Stimulated activated CD8-positive, alpha-beta memory T cell treated with anti-CD3 and anti-CD28 coated beads, Interleukin-4, amount 100 ng/mL, for 4 hours (primary cell): ENCODE data around the gene CMSS1.

Experiments used
- DNase-seq, 2 donors: peaks; one replicate each; pipeline ENCODE4 v3.0.0-alpha.2; 2020; ENCODE audit warnings: low read depth in 2 of 2, low spot score in 1 of 2

CMSS1 gene

GRCh38 chr3:100169201-100169920, 351.7 kb downstream of the CMSS1 start:
- no peak for DNase-seq

- DNase-seq, result no peak
Observed at GRCh38 chr3:100170486-100170885, 352.8 kb downstream of the CMSS1 start.

GRCh38 chr3:100171211-100171914, 353.7 kb downstream of the CMSS1 start:
- no peak for DNase-seq

DNA sequence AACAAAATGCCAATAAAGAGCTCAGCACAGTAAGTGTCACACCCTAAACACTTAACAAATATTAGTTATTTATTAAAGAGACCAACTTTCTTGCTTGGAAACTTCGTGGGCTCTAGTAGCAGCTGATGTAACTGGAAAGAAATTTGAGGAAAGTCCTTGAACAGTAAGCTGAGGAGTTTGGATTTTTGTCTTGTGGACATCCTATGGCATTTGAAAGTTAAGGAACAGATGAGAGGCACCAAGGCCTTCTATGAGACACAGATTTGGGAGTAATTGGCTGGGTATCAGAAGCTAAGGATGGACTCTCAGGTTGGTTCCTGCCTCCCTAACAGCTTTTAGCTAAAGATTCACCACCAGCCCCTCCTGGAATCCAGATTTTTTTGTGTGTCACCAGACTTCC, 356.3 kb downstream of the CMSS1 start:
- no peak for DNase-seq

- no peak for DNase-seq
Observed at GRCh38 chr3:100175637-100176280, 358.1 kb downstream of the CMSS1 start.

- no peak for DNase-seq
Observed at GRCh38 chr3:100179692-100180349, 362.2 kb downstream of the CMSS1 start.

- DNase-seq, result no peak
Observed at GRCh38 chr3:100183608-100184125, 366.0 kb downstream of the CMSS1 start.

- no peak for DNase-seq
Observed at GRCh38 chr3:100184948-100185570, 367.4 kb downstream of the CMSS1 start.

DNA sequence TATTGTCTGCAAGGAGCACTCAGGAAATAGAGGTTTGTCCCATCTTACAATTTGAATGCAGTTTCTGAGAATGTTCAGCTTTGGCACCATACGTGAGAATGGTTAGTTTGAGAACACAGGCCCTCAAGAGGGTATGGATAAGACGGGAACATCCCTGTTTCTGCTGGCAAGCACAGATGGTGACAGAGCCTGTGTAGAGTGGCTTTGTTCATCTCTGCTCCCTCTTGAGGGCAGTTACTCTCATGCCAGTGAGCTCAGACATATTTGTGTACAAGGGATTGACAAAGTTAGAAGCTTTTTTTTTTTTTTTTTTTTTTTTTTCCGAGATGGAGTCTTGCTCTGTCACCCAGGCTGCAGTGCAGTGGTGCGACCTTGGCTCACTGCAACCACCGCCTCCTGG, 368.2 kb downstream of the CMSS1 start:
- DNase-seq, result no peak

DNA sequence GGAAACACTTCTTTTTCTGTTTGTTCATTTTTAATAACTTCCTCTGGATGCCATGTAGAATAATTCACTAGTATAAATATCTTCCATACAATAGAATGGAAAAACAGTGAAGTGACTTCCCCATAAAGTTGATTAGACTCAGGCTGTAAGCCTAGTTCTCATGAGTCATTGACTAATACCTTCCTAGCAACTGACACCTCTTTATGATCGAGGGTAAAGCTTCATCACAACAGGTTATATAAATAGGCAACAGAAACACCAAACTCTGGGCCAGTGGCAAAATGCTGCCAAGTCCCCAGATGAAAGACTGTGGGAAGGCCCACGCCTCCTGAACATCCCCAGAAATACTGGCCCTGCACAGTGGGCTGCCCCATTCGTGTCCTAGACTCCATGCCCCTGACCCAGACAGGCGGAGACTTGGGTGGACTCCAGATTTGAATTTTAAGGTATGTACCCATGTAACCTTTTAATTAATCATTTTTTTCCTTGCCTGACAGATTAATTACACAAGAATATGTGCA, 371.8 kb downstream of the CMSS1 start:
- DNase-seq, result no peak

- DNase-seq, result no peak
Observed at GRCh38 chr3:100195375-100195774, 377.7 kb downstream of the CMSS1 start.

- no peak for DNase-seq
Observed at GRCh38 chr3:100197876-100198275, 380.2 kb downstream of the CMSS1 start.

DNA sequence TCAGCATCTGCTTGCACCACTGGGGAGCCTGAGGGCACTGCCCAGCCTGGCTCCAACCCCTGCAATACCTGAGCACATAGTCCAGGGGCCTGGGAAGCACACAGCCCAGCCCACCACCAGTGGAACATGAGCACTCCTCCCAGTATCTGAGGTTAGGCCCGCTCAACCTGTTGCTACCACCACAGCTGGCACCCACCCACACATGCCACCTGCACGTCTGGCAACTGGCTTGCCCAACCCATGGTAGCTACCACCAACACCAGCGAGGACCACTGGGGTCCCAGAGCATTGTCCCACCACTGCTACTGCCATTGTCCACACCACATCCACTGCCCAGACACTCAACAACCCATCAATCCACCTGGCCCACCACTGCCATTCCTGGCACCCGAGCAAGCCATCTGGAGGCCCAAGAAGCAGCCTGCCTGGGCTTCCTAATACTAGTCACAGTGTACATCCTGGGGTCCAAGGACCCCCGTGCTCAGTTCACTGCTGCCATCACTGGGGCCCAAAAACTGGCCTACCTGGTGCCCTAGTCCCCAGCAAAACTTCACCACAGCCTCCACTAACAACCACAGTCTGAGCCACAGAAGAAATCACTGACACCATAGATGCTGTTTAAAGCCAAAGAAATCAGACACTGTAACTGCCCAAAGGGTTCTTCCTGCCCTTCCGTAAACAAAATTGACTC, 381.1 kb downstream of the CMSS1 start:
- no peak for DNase-seq

- no peak for DNase-seq
Observed at GRCh38 chr3:100205171-100205570, 387.5 kb downstream of the CMSS1 start.

- DNase-seq, result no peak
Observed at GRCh38 chr3:100206687-100207086, 389.0 kb downstream of the CMSS1 start.

DNA sequence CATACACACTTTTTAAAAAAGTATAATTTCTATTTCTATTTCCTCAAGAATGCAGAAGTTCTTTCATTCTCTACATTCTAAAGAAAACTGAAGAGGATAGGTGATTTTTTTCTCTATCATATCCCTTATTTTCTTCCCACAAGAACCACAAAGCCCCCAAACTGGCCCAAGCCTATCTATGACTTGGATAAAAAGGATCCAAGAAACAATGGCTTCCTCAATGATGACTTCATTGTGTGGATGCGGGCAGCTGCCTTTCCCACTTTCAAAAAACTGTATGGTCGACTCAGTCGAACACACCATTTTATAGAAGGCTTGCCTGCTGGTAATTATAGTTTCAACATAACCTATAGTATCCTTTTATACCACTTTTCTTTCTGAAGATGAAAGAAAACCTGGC, 390.2 kb downstream of the CMSS1 start:
- no peak for DNase-seq

- DNase-seq, result no peak
Observed at GRCh38 chr3:100209169-100209568, 391.5 kb downstream of the CMSS1 start.

GRCh38 chr3:100209948-100210771, 392.5 kb downstream of the CMSS1 start:
- DNase-seq, result no peak

GRCh38 chr3:100210772-100211135, 393.1 kb downstream of the CMSS1 start:
- DNase-seq, result no peak
